Gastrocnemius medialis (tissue), 4 donors: ENCODE data around the gene TOR4A. TPM values are rescaled to one million over a fixed set of nuclear protein-coding genes. Genes with fewer than 3 reads are reported as not detected.
A peak's percentile ranks its signal among the peaks of the same experiment; 100 is the strongest.

ENCODE experiments used
- ATAC-seq, 2 donors: fragments of 150-250 bp; one replicate each; pipeline ENCODE4 v1.9.1; 2016
- DNase-seq, 2 donors: peaks; one replicate each; pipeline ENCODE4 v3.0.0-alpha.2; 2019
- H3K27ac ChIP-seq, 4 donors: fragments of 200-600 bp; sonication (generic); 1 replicate in 1 of 4; 2 replicates in 3 of 4; pipeline ENCODE4 v1.5.1; 2016 to 2018; ENCODE audit warnings: mild to moderate bottlenecking in 2 of 4, moderate library complexity in 1 of 4
- H3K27me3 ChIP-seq, 3 donors: fragments of 200-600 bp; sonication (generic) in 2 of 3; 1 replicate in 1 of 3; 2 replicates in 2 of 3; pipeline versions ENCODE4 v1.5.1 to v1.6.0; 2016 to 2019; ENCODE audit warnings: mild to moderate bottlenecking in 1 of 3, moderate library complexity in 1 of 3
- H3K36me3 ChIP-seq, 2 donors: fragments of 200-600 bp; sonication (generic) in 1 of 2; one replicate each; pipeline ENCODE4 v1.5.1; 2017 to 2018
- H3K4me1 ChIP-seq, 2 donors: fragments of 200-600 bp; sonication (generic) in 1 of 2; one replicate each; pipeline ENCODE4 v1.5.1; 2016 to 2017; ENCODE audit warnings: mild to moderate bottlenecking in 2 of 2
- H3K4me3 ChIP-seq, 4 donors: fragments of 200-600 bp; sonication (generic) in 3 of 4; 1 replicate in 1 of 4; 2 replicates in 3 of 4; pipeline ENCODE4 v1.5.1; 2016 to 2019; ENCODE audit warnings: mild to moderate bottlenecking in 2 of 4
- H3K9me3 ChIP-seq, 3 donors: fragments of 200-600 bp; sonication (generic) in 2 of 3; 1 replicate in 1 of 3; 2 replicates in 2 of 3; pipeline ENCODE4 v1.5.1; 2016 to 2019
- CTCF ChIP-seq, 5 experiments: fragments of 450-650 bp in 3 of 5; fragments of 200-600 bp in 2 of 5; sonication (generic) in 2 of 5; IDR thresholded peaks in 4 of 5; conservative IDR thresholded peaks in 1 of 5; 1 replicate in 4 of 5; 2 replicates in 1 of 5; pipeline ENCODE4 v1.5.1; 2016 to 2019; ENCODE audit warnings: antibody characterized with exemption in 5 of 5, mild to moderate bottlenecking in 3 of 5, moderate library complexity in 3 of 5
- POLR2A ChIP-seq, 2 donors: fragments of 450-650 bp; IDR thresholded peaks; one replicate each; pipeline ENCODE4 v1.6.1; 2017; ENCODE audit warnings: antibody characterized with exemption in 2 of 2, mild to moderate bottlenecking in 2 of 2, moderate library complexity in 2 of 2
- in situ Hi-C, 4 donors: fragments of 200-750 bp; cut with MboI; loops; one replicate each; pipeline versions ENCODE4 v1.15.0 to v1.8.0; 2017; ENCODE audit warnings: low sequenced_read_pairs in 4 of 4
- intact Hi-C: fragments of 100-400 bp; cut with DNase I; formaldehyde crosslinking; loops from one replicate; pipeline ENCODE4 v1.15.1; 2023; ENCODE audit warnings: low total_unique reads
- total RNA-seq, 4 donors: library from RNA; depleted of rRNA; stranded (reverse); fragments of >200 nt; gene quantifications; one replicate each; pipeline versions ENCODE4 v1.1.0 to v1.2.3, GENCODE V29; 2016

The TOR4A gene
- total RNA-seq, 4 donors from 2014 or later, result 1.2 to 2.8 (median 1.7) TPM

DNA sequence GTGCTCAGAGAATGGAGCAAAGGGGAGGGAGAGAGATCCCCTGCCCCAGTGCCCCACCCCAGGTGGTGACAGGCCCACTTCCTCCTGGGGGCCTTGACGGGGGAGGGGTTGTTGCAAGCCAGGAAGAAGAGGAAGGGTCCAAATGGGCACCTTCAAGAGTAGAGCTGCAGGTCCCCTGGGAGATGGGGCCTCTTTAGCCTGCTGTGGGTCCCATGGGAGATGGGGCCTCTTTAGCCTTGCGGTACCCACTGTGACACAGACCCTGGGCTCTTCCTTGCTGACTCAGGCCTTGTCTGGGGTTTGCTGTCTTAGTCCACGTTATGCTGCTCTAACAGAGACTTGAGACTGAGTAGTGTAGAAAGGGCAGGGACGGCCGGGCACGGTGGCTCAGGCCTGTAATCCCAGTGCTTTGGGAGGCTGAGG is 9.6 kb upstream of the TOR4A start:
- Histone ChIP-seq H3K27ac (peak overlapping the region; percentile 88 to 94 (median 92)), H3K4me1 (peaks cover 24 to 27% of the 10 kb centered on the region in 2 donors), H3K4me3 (peak overlapping the region; percentile 59 to 60 (median 60)), H3K36me3 (peaks cover 0 to 41% of the 10 kb centered on the region in 2 donors), H3K9me3 (no peaks in the 10 kb centered on the region), H3K27me3 (no peaks in the 10 kb centered on the region)
- intact Hi-C loops (loop anchor here (2.0 to 5.0 kb wide), 2 partner anchors 27 to 46 kb away; partner anchors contain the start of genes RNF208 and TUBB4B), in situ Hi-C loops (no loop called here)
- no peak for TF ChIP-seq CTCF (IDR thresholded peaks at IDR 0.05 in 4 of 5, conservative IDR thresholded peaks at IDR 0.05 in 1 of 5)
- no peak for TF ChIP-seq POLR2A (IDR thresholded peaks at IDR 0.05)
- DNase-seq (no peak), ATAC-seq (no peak)

DNA sequence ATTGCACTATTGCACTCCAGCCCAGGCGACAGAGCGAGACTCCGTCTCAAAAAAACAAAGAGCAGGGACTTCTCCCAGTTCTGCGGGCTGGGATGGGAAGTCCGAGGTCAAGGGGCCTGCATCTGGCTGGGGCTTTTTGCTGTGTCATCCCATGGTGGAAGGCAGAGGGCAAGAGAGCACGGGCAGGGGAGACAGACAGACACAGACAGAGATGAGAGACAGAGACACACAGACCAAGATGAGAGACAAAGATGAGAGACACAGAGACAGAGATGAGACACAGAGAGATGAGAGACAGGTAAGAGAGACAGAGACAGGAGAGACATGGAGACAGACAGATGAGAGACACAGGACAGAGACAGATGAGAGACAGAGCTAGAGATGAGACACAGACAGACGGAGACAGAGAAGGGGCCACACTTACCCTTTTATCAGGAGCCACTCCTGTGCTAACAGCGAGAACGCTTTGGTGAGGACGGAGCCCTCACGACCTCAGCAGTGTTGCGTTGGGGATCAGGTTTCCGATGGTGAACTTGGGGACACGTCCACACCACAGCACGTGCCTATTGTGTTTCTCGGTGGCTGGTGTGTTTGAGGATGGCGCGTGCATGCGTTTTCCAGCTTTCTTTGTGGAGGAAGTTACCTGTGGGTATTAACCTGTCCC is 8.9 kb upstream of the TOR4A start:
- TF ChIP-seq POLR2A (IDR thresholded peaks at IDR 0.05) (no peak), CTCF (IDR thresholded peaks at IDR 0.05 in 4 of 5, conservative IDR thresholded peaks at IDR 0.05 in 1 of 5) (no peak)
- Histone ChIP-seq H3K27me3 (no peaks in the 10 kb centered on the region), H3K9me3 (no peaks in the 10 kb centered on the region), H3K27ac (peak overlapping the region; percentile 88 to 94 (median 92)), H3K36me3 (peaks cover 0 to 44% of the 10 kb centered on the region in 2 donors), H3K4me1 (peaks cover 24 to 27% of the 10 kb centered on the region in 2 donors), H3K4me3 (peak overlapping the region; percentile 59 to 60 (median 60))
- intact Hi-C loops (loop anchor here (2.0 to 5.0 kb wide), 2 partner anchors 28 to 46 kb away; partner anchors contain the start of genes RNF208 and TUBB4B), in situ Hi-C loops (no loop called here)
- ATAC-seq, result peak; percentile 62 to 64
- DNase-seq, result peak; percentile 28 to 59

DNA sequence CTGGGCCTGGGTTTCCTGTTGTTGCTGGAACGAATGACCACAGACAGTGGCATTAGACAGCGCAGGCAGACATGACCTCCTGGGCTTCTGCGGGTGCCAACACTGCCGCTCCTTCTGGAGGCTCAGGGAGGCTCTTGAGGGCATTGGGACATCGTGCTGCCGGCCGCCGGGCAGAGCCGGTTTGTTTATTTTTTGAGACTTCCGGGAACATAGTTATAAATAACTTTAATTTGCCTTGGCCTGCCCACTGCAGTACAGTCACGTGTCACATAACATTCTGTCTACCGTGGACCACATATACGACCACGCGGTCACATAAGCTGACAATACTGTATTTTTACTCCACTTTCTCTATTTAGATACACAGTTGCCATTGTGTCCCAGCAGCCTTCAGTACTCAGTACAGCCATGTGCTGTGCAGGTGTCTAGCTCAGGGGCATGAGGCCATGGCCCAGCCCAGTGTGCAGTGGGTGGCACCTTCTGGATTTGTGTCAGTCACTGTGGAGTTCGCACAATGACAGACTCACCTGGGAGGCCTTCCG is 8.2 kb upstream of the TOR4A start:
- ATAC-seq, result peak; percentile 92 to 93
- DNase-seq, result peak; percentile 67 to 84
- peak overlapping the region; percentile 88 to 94 (median 92) for H3K27ac ChIP-seq
- no peaks in the 10 kb centered on the region for H3K27me3 ChIP-seq
- peaks cover 0 to 38% of the 10 kb centered on the region in 2 donors for H3K36me3 ChIP-seq
- intact Hi-C loops, result loop anchor here (2.0 to 5.0 kb wide), 2 partner anchors 29 to 47 kb away; partner anchors contain the start of genes RNF208 and TUBB4B
- TF ChIP-seq POLR2A (IDR thresholded peaks at IDR 0.05) (peak; percentile 52 to 72), CTCF (IDR thresholded peaks at IDR 0.05 in 4 of 5, conservative IDR thresholded peaks at IDR 0.05 in 1 of 5) (no peak)
- peak overlapping the region; percentile 59 to 60 (median 60) for H3K4me3 ChIP-seq
- H3K9me3 ChIP-seq, result no peaks in the 10 kb centered on the region
- H3K4me1 ChIP-seq, result peaks cover 24 to 27% of the 10 kb centered on the region in 2 donors
- in situ Hi-C loops, result no loop called here

- TF ChIP-seq POLR2A (IDR thresholded peaks at IDR 0.05) (no peak), CTCF (IDR thresholded peaks at IDR 0.05 in 4 of 5, conservative IDR thresholded peaks at IDR 0.05 in 1 of 5) (no peak)
- no peak overlapping the region for H3K27ac ChIP-seq
- no peaks in the 10 kb centered on the region for H3K9me3 ChIP-seq
- peaks cover 0 to 27% of the 10 kb centered on the region in 2 donors for H3K36me3 ChIP-seq
- intact Hi-C loops, result no loop called here
- no peak overlapping the region for H3K4me3 ChIP-seq
- ATAC-seq, result no peak
- peaks cover 32 to 33% of the 10 kb centered on the region in 2 donors for H3K4me1 ChIP-seq
- in situ Hi-C loops, result no loop called here
- no peak for DNase-seq
- no peaks in the 10 kb centered on the region for H3K27me3 ChIP-seq
Observed at GRCh38 chr9:137270929-137271695, 6.4 kb upstream of the TOR4A start.
